Erythroblast (primary cell): ENCODE results near the gene MSH5.

Experiments used
- DNase-seq, 2 experiments: peaks; one replicate each; lab custom pipeline; 2025; lab: John Stamatoyannopoulos, UW
- GATA1 ChIP-seq: IDR thresholded peaks from 2 replicates; pipeline ENCODE4 v1.6.1; 2011; ENCODE audit warnings: low read depth, mild to moderate bottlenecking, control low read depth, low read length, moderate library complexity
- POLR2A ChIP-seq: IDR thresholded peaks from 2 replicates; pipeline ENCODE4 v1.6.1; 2011; ENCODE audit warnings: mild to moderate bottlenecking, low read length

Gene MSH5

GRCh38 chr6:31765910-31766794 lies 26.3 kb downstream of the MSH5 start:
- TF ChIP-seq POLR2A, result no peak
- TF ChIP-seq GATA1, result no peak
- DNase-seq, result no peak

- TF ChIP-seq GATA1 (no peak), POLR2A (no peak)
- no peak for DNase-seq
Measured at GRCh38 chr6:31767096-31767645, 27.4 kb downstream of the MSH5 start.

- DNase-seq, result no peak
- no peak for TF ChIP-seq GATA1
- TF ChIP-seq POLR2A, result no peak
Measured at GRCh38 chr6:31768363-31769257, 28.8 kb downstream of the MSH5 start.

GRCh38 chr6:31769684-31770371 lies 30.0 kb downstream of the MSH5 start:
- peak; percentile 85 to 93 for DNase-seq
- TF ChIP-seq GATA1 (no peak), POLR2A (no peak)

- no peak for TF ChIP-seq POLR2A
Measured at GRCh38 chr6:31770860-31771259, 31.1 kb downstream of the MSH5 start.

GRCh38 chr6:31771992-31772358 lies 32.2 kb downstream of the MSH5 start:
- peak; percentile 33 to 37 for DNase-seq
- TF ChIP-seq GATA1 (no peak), POLR2A (no peak)

More at GRCh38 chr6:31770860-31771259, 31.1 kb downstream of the MSH5 start:
- no peak for DNase-seq

- peak in 1 of 2 experiments; percentile 43 for DNase-seq
- no peak for TF ChIP-seq GATA1
- no peak for TF ChIP-seq POLR2A
Measured at GRCh38 chr6:31775184-31775583, 35.4 kb downstream of the MSH5 start.

GRCh38 chr6:31775633-31776484 lies 36.1 kb downstream of the MSH5 start:
- TF ChIP-seq POLR2A (no peak), GATA1 (no peak)
- no peak for DNase-seq

- TF ChIP-seq GATA1 (no peak), POLR2A (no peak)
- no peak for DNase-seq
Measured at GRCh38 chr6:31776485-31776988, 36.7 kb downstream of the MSH5 start.

- DNase-seq, result peak; percentile 81 to 91
- TF ChIP-seq POLR2A (peak; percentile 51), GATA1 (no peak)
Measured at GRCh38 chr6:31776989-31777666, 37.3 kb downstream of the MSH5 start, which contains the start of gene VWA7. TSS of gene VWA7 (minus strand) at chr6:31777328. CDS start at chr6:31776779, 549 bp downstream.

- DNase-seq, result no peak
- no peak for TF ChIP-seq POLR2A
- no peak for TF ChIP-seq GATA1
Measured at GRCh38 chr6:31777667-31778050, 37.9 kb downstream of the MSH5 start.
